Prostate gland (tissue), 2 donors: Measurements from ENCODE around the gene TGFBR3.

ENCODE experiments used
- POLR2A ChIP-seq: fragments of 450-650 bp; IDR thresholded peaks from one replicate; pipeline ENCODE4 v1.6.1; 2016; ENCODE audit warnings: antibody characterized with exemption, mild to moderate bottlenecking
- TF ChIP-seq, protein P1 (sequence below), 4 experiments: fragments of 200-600 bp in 2 of 4; fragments of 450-650 bp in 2 of 4; sonication (generic) in 2 of 4; IDR thresholded peaks; 1 replicate in 3 of 4; 2 replicates in 1 of 4; pipeline ENCODE4 v1.5.1; 2016 to 2019; ENCODE audit warnings: antibody characterized with exemption in 4 of 4, mild to moderate bottlenecking in 2 of 4, moderate library complexity in 2 of 4

DNA sequence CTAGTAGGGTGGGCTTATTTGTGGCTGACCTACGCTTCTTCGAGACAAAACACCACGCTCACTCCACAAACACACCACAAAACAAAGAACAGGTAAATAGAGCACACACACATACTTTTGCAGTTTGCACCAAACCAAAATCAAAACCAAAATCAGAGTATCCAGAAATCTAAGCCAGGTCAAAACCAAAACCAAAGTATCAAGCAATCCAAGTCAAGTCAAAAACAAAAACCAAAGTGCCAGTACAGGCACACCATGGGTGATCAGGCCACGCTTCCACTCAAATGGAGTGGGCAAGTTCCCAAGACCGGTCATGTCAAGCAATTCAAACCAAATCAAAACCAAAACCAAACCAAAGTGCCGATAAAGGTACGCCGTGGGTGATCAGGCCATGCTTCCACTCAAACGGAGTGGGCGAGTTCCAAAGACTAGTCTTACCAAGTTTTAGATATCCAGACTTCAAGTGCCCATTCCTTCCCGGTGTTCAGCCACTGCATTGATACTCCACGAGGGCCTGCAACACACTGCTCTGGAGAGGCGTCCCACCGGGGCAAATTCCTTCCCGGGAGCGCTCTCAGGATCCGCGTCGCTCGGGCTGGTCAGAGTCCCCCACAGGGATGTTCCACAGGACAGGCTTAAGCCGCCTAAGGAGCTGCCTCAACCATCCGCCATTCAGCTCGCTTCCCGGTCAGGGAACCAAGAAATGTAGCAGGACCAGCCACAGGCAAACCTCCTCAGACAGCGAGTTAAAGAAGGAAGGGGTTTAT lies 216.2 kb downstream of the TGFBR3 start:
- TF ChIP-seq, protein P1, sequence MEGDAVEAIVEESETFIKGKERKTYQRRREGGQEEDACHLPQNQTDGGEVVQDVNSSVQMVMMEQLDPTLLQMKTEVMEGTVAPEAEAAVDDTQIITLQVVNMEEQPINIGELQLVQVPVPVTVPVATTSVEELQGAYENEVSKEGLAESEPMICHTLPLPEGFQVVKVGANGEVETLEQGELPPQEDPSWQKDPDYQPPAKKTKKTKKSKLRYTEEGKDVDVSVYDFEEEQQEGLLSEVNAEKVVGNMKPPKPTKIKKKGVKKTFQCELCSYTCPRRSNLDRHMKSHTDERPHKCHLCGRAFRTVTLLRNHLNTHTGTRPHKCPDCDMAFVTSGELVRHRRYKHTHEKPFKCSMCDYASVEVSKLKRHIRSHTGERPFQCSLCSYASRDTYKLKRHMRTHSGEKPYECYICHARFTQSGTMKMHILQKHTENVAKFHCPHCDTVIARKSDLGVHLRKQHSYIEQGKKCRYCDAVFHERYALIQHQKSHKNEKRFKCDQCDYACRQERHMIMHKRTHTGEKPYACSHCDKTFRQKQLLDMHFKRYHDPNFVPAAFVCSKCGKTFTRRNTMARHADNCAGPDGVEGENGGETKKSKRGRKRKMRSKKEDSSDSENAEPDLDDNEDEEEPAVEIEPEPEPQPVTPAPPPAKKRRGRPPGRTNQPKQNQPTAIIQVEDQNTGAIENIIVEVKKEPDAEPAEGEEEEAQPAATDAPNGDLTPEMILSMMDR (IDR thresholded peaks at IDR 0.05), result no peak
- no peak for TF ChIP-seq POLR2A
